ENCODE measurements around the gene ABHD17C.

DNA sequence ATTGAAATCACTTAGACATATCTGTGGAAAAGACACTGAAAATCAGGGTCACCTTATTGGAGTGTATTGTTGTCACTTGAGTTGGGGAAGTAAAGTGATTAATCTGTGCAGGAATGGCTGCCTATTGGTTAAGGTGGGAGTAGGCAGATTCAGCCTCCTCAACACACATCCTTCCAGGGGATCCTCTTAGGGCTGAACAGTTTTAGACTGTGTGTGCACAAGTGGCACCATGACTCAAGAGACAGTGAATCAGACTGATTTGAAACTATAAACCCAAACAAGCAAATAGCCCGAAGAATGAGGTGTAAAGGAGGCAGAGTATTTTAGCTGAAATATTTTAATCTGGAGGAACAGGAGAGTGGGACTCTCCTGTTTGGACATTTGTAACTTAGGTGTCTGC, 4.9 kb downstream of the ABHD17C start:
- TF ChIP-seq POLR2AphosphoS5 (IDR thresholded peaks at IDR 0.05; ENCODE audit: borderline replicate concordance, low read depth, low read length): no peak
- no peak for TF ChIP-seq EZH2 (IDR thresholded peaks at IDR 0.05)
- no peak for TF ChIP-seq FOXP2 (optimal IDR thresholded peaks at IDR 0.05; ENCODE audit: control extremely low read depth, extremely low read length, insufficient read depth)

Data from SK-N-MC (cell line).